Measurements from ENCODE around the gene IFNW1. TPM values are rescaled to one million over a fixed set of nuclear protein-coding genes. Genes with fewer than 3 reads are reported as not detected.

The IFNW1 gene
- total and polyA plus RNA-seq, 2 donors (not counting 3 experiments of a cell fraction or from before 2014, with no cell fraction given): not detected

DNA sequence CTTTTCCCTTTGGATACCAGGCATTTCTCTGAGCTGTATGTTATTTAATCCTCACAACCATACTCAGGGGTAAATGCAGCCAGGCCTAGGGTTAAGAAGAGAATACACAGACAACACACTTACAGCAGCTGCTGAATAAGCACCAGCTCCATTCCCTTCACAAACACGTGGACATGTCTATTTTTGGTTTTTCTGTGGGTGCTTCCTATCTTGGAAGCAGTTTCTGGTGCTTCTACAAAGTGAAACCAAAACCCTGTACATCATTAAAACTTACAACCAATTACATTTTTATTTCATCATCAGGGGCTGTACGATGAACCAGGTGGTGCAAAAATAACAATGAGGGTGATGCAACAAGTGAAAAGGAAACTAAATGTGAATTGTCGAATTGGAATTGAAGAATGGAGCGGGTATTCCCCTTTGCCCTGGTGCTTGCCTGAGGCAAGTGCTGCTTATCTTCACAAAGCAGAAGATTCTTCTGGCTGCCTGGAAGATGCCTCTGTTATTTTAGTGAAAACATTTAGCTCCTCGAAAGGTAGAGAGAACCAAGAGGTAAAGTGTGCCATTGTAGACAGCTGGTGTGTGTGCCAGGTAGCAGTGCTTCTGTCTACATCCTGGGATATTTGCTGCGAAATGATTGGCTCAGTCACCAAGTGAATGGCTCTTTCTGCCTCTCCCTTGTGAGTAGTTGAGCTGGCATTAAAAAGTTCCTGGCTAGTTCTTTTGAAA lies 45.3 kb downstream of the IFNW1 start:
- H3K27ac ChIP-seq (ENCODE audit: insufficient read depth, low read depth, low read length): no peak overlapping the region
- no peaks in the 10 kb centered on the region for H3K79me2 ChIP-seq (ENCODE audit: control insufficient read depth, insufficient read depth, low read length)
- no peak overlapping the region for H3K4me3 ChIP-seq (replicated peaks in 1 of 3; ENCODE audit: insufficient read depth in 1 of 3, low read depth in 1 of 3, low read length in 3 of 3)
- no peaks in the 10 kb centered on the region for H3K9me1 ChIP-seq (replicated peaks; ENCODE audit: control insufficient read depth, extremely low read depth, insufficient read depth, low read length)
- peak overlapping the region; percentile 77 for H2AFZ ChIP-seq (ENCODE audit: low read depth, low read length)
- no peak for TF ChIP-seq MAX (IDR thresholded peaks at IDR 0.05; ENCODE audit: insufficient read depth, insufficient read length)
- TF ChIP-seq MYC (IDR thresholded peaks at IDR 0.05; ENCODE audit: low read depth, low read length): no peak
- no peak for TF ChIP-seq JUN (IDR thresholded peaks at IDR 0.05; ENCODE audit: borderline replicate concordance, insufficient read depth, insufficient read length, low read depth)
- TF ChIP-seq POLR2A (IDR thresholded peaks at IDR 0.05; ENCODE audit: low read depth, low read length): no peak
- TF ChIP-seq, protein P1, sequence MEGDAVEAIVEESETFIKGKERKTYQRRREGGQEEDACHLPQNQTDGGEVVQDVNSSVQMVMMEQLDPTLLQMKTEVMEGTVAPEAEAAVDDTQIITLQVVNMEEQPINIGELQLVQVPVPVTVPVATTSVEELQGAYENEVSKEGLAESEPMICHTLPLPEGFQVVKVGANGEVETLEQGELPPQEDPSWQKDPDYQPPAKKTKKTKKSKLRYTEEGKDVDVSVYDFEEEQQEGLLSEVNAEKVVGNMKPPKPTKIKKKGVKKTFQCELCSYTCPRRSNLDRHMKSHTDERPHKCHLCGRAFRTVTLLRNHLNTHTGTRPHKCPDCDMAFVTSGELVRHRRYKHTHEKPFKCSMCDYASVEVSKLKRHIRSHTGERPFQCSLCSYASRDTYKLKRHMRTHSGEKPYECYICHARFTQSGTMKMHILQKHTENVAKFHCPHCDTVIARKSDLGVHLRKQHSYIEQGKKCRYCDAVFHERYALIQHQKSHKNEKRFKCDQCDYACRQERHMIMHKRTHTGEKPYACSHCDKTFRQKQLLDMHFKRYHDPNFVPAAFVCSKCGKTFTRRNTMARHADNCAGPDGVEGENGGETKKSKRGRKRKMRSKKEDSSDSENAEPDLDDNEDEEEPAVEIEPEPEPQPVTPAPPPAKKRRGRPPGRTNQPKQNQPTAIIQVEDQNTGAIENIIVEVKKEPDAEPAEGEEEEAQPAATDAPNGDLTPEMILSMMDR (IDR thresholded peaks at IDR 0.05; ENCODE audit: extremely low read depth in 1 of 2, insufficient read depth in 1 of 2, low read depth in 1 of 2, low read length in 2 of 2): no peak
- TF ChIP-seq FOS (IDR thresholded peaks at IDR 0.05; ENCODE audit: borderline replicate concordance, insufficient read depth, low read length): no peak
- TF ChIP-seq GATA2 (IDR thresholded peaks at IDR 0.05; ENCODE audit: insufficient read depth, insufficient read length, low read depth, low read length): no peak
- TF ChIP-seq POLR2AphosphoS5 (IDR thresholded peaks at IDR 0.05; ENCODE audit: insufficient read depth, low read depth, low read length): no peak
- no peak for TF ChIP-seq EZH2 (IDR thresholded peaks at IDR 0.05; ENCODE audit: borderline replicate concordance, low read depth, low read length, severe bottlenecking)
- no peaks in the 10 kb centered on the region for H4K20me1 ChIP-seq (replicated peaks; ENCODE audit: control insufficient read depth, extremely low read depth, insufficient read depth, low read length)
- no peaks in the 10 kb centered on the region for H3K36me3 ChIP-seq (ENCODE audit: control insufficient read depth in 2 of 2, extremely low read depth in 1 of 2, insufficient read depth in 2 of 2, low read length in 2 of 2)
- ChIA-PET POLR2A (no interaction called here), CTCF (interaction anchor here (0.8 to 2.1 kb wide), 5 partner anchors 8 to 26 kb away, joined by 3 to 12 read pairs (median 5); partner anchors contain the start of gene IFNB1)
- peaks cover 7% of the 10 kb centered on the region for H3K4me1 ChIP-seq (ENCODE audit: control insufficient read depth, extremely low read depth, insufficient read depth, low read length)
- intact Hi-C loops (cut with micrococcal nuclease): no loop called here
- dilution Hi-C loops (cut with MboI; ENCODE audit: extremely low pct_ligation_motif_present, low sequenced_read_pairs): no loop called here
- no peak overlapping the region for H3K9ac ChIP-seq (replicated peaks; ENCODE audit: extremely low read depth, insufficient read depth, low read length)
- BruUV-seq (replicated peaks): no TSS peak
- no peak overlapping the region for H3K4me2 ChIP-seq (ENCODE audit: insufficient read depth, low read length)
- FAIRE-seq (no peak), DNase-seq (ENCODE audit: low read depth, low spot score) (peak; percentile 40)
- no peaks in the 10 kb centered on the region for H3K9me3 ChIP-seq (replicated peaks; ENCODE audit: control insufficient read depth, insufficient read depth, low read length)
- no peaks in the 10 kb centered on the region for H3K27me3 ChIP-seq (ENCODE audit: control insufficient read depth in 2 of 2, insufficient read depth in 2 of 2, low read length in 2 of 2)
